GM18951 (cell line): ENCODE measurements around the gene SPATA31C1.
"Not testable (repeated sequence)": the region's sequence is repeated elsewhere in the genome, so short reads cannot be mapped to it uniquely, and the experiment has no call there.

Experiments used
- POLR2A ChIP-seq: IDR thresholded peaks from 4 replicates; pipeline ENCODE4 v1.6.1; 2011; ENCODE audit warnings: mild to moderate bottlenecking; ENCODE audit not compliant: insufficient read length, insufficient read depth; ENCODE audit errors: extremely low read depth
- in situ Hi-C: fragments of 300-500 bp; cut with MboI; formaldehyde crosslinking; loops from one replicate; pipeline ENCODE4 v1.12.0; 2022; ENCODE audit warnings: low sequenced_read_pairs, mixed read lengths, inconsistent platforms; ENCODE audit not compliant: unreplicated experiment

Gene SPATA31C1

GRCh38 chr9:87889882-87890252 is 27.9 kb upstream of the SPATA31C1 start:
- in situ Hi-C loops, result no loop called here
- no peak for TF ChIP-seq POLR2A

- no peak for TF ChIP-seq POLR2A
- in situ Hi-C loops, result no loop called here
These were observed 26.9 kb upstream of the SPATA31C1 start for GRCh38 chr9:87890837-87891236.

DNA sequence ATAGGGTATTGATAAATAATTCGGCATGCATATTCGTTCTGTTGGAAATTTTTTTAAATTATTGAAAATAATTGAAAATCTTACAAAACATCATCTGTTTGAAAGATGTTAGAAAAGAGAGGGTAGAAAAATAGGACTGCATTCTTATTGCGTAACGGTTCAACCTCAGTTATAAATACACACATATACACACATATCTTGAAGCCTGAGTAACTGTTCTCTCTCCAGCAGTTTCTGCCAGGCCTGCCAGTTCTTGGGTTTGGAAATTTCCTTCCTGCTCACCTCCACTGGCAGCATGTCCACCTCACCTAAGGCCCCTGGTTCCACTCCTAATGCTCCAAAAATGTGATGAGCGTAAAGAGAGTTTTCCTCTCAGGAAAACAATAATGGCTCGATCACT is 26.0 kb upstream of the SPATA31C1 start:
- in situ Hi-C loops, result no loop called here
- TF ChIP-seq POLR2A, result no peak

DNA sequence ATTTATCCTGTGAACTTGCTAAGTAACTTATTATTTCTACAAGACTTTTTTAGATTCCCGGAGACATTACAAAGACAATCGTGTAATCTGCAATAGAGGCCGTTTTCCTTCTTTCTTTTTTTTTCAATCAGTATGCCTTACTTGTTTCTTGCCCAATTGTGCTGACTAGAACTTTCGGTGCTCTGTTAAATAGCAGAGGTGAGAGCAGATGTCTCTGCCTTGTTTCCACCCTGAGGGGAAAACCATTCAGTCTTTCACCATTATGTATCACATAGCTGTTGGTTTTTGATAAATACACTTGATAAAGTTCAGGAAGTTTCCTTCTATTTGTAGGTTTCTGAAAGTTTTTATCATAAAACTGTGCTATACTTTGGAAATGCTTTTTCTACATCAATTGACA is 24.8 kb upstream of the SPATA31C1 start:
- TF ChIP-seq POLR2A, result no peak
- in situ Hi-C loops, result no loop called here

GRCh38 chr9:87894998-87895625 is 22.6 kb upstream of the SPATA31C1 start:
- TF ChIP-seq POLR2A, result no peak
- in situ Hi-C loops, result no loop called here

DNA sequence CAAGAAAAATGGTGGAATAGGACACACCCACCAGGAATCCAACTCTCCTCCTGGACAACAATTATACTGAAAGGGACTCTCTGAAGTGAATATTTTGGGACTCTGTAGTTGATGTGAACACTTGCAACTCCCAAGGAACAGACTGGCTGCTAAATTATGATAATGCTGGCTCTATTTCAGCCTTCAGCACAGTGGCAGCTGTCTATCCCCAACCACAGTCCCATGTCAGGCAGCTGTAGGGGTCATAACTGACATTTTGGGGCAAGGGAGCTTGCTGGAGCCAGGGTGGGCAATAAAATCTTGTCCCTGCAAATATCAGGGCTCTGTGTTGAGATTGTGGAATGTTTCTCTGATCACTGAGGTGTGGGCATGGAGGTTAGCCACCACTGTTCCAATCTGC is 20.9 kb upstream of the SPATA31C1 start:
- no peak for TF ChIP-seq POLR2A
- in situ Hi-C loops, result no loop called here

DNA sequence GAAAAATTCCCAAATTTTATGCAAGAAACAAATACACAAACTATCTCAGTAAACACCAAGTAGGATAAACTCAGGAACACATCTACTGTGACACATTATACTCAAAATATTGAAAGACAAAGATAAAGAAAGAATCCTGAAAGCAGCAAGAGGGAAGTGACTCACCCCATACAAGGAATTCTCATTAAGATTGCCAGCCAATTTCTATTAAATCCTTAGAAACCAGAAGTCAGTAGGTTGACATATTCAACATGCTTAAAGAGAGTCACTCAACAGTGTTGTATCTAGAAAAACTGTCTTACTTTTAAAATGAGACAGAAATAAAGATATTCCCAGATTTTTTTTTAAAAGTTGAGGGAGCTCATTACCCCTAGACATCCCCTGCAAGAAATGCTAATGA is 19.6 kb upstream of the SPATA31C1 start:
- in situ Hi-C loops, result no loop called here
- TF ChIP-seq POLR2A, result no peak

- in situ Hi-C loops, result not testable (repeated sequence)
These were observed 15.4 kb upstream of the SPATA31C1 start for GRCh38 chr9:87902371-87902770.

DNA sequence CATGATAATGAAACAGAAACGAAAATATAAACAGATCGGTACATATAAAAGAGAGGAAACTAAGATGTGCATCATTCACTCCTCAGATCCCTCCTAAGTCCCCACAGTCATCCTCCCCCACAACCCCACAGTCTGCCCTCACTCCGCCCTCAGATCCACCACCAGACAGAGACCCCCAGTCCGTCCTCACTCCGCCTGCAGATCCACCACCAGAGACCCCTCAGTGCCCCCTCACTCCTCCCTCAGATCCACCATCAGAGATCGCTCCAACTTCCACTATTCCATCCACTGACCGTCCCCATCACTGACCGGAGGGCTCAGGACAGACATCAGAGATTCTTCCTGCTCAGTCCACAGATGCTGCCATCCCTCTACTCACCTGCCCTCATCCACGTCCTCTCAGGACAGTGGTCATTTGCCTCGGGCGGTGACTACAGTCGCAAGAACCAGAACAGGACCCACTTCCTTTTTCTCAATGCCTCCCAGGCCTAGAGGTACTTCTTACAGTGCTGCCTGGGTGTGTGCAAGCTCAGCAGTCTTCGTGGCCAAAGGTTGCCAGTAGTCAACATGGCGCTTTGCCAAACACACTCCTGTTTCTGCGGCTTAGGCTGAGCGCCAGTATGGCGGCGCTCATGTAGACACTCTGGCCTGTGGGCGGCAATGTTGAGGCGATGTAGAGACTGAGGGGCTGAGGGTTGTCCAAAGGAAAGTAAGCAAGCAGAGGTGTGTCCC is 8.3 kb upstream of the SPATA31C1 start:
- in situ Hi-C loops, result no loop called here
- TF ChIP-seq POLR2A, result no peak

DNA sequence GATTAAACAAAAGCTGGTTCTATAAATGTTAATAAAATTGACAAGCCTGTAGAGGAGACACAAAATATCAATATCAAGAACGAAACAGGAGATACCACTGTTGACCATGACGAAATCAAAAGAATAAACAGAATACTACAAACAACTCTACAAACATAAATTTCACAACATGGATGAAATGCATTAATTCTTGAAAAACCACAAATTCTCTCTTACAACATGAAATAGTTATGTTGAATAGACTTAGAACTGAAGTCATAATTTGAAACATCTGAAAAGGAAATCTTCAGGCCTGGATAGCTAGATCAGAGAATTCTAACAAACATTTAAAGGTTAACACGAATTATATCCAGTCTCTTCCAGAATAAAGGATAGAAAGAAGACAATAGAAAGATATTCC is 6.9 kb upstream of the SPATA31C1 start:
- in situ Hi-C loops, result no loop called here

DNA sequence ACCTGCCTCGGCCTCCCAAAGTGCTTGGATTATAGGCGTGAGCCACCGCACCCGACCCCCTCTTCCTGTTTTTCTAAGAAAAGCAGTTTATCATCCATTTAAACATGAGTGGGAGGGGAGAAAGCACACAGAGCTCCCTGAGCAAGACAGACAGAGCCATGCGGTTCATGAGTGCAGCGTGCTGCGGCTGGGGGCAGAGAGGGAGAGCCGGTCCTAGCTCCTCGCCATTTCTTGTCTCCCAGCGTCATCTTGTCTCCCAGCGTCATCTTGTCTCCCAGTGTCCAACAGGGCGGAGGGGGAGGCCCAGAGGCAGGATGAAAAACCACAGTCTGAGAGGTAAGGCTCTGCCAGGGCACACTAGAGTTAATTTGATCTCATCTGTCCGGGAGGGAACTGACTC is 1.3 kb downstream of the SPATA31C1 start:
- in situ Hi-C loops, result not testable (repeated sequence)

More for the DNA sequence above, 6.9 kb upstream of the SPATA31C1 start:
- TF ChIP-seq POLR2A, result no peak

- in situ Hi-C loops, result not testable (repeated sequence)
These were observed 3.8 kb downstream of the SPATA31C1 start for GRCh38 chr9:87921561-87921960.

- in situ Hi-C loops, result not testable (repeated sequence)
These were observed 5.2 kb downstream of the SPATA31C1 start for GRCh38 chr9:87923012-87923411.

GRCh38 chr9:87924851-87925250 is 7.1 kb downstream of the SPATA31C1 start:
- in situ Hi-C loops, result not testable (repeated sequence)

DNA sequence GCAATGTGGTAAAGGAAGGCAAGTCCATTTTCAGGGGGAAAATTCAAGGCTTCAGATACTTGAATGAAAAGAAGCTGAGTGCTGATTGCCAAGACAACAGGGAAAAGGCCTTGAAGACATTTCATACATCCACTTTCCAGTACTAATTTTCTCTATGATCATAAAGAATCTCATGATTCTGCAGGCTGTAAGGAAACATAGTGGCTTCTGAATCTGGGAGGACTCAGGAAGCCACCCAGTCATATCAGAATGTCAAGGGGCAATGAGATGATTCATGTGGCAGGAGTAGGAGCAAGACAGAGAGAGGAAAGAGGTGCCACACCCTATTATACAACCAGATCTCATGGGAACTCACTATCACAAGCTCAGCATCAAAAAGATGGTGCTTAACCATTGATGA is 11.4 kb downstream of the SPATA31C1 start:
- in situ Hi-C loops, result not testable (repeated sequence)

DNA sequence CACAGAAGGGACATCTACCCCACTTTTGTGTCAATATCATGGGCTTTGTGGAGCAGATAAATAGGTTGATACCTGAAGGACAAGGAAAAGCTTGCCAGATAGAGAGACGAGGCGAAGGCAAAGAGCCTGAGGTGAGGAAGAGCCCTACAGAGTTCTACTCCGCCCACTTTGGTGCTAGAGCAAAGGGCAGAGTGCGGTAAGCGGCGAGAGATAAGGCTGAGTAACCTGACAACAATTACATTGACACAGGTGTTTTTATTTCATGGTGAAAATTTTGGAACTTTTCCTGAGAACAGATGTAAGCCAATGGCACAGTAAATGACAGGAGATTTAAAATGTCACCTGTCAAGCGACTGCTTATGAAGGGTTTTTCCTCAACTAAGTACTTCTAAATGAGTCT is 16.7 kb downstream of the SPATA31C1 start:
- in situ Hi-C loops, result not testable (repeated sequence)

GRCh38 chr9:87937352-87937751 is 19.6 kb downstream of the SPATA31C1 start:
- in situ Hi-C loops, result not testable (repeated sequence)

DNA sequence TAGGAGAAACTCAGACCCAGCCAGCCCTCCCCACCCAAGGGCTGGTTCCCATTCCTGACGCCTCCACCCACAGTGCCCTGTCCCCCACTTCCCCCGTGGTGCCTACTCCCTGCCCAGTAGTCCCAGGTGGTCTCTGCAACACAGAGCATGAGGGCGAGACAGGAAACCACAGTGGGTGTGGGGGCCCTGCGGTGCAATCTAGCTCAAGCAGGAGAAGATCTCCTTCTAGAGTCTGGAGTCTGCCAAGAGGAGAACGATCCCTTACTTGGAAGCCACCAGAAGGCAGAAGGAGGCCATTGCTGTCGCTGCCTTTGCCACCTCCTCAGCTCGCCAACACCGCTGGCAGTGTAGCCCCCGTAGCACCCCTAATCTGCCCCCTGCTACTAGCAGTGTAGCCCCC is 20.2 kb downstream of the SPATA31C1 start:
- in situ Hi-C loops, result not testable (repeated sequence)

- in situ Hi-C loops, result not testable (repeated sequence)
These were observed 20.6 kb downstream of the SPATA31C1 start for GRCh38 chr9:87938336-87938735.

DNA sequence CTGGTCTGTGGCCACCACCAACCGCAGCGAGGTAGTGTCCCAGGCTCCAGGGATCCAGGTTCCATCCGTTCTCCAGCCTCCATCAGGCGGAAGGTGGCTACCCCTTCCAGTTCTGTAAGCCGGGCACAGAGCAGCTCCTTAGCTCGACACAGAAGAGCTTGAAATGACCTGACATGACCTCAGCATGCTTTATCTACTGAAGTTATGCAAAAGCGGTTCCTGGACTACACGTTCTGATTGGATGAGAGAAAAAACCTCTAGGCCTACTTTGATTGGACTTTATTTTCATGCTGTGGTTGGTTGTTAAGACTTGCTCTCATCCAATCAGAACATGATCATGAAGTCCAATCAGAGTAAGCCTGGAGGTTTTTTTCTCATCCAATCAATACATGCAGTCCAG is 21.3 kb downstream of the SPATA31C1 start:
- in situ Hi-C loops, result not testable (repeated sequence)
